NCI-H446 (cell line): ENCODE results near the gene PTPRK.

Experiments
- DNase-seq, 2 experiments: peaks; one replicate each; lab custom pipeline; 2025; lab: John Stamatoyannopoulos, UW

PTPRK gene

DNA sequence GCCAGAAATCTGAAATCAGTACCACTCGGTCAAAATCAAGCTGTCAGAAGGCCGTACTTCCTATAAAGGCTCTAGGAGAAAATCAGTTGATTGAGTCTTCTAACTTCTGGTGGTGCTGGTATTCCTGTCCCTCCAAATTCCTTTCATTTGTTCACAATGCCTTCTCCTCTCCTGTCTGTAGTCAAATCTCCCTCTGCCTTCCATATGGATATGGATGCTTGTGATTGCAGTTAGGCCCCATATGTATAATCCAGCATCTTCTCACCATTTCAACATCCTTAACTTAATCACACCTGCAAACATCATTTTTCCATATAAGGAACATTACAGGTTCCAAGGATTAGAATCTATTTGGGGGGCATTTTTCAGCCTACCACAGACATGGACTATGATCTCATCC, 331.7 kb downstream of the PTPRK start:
- DNase-seq = no peak

DNA sequence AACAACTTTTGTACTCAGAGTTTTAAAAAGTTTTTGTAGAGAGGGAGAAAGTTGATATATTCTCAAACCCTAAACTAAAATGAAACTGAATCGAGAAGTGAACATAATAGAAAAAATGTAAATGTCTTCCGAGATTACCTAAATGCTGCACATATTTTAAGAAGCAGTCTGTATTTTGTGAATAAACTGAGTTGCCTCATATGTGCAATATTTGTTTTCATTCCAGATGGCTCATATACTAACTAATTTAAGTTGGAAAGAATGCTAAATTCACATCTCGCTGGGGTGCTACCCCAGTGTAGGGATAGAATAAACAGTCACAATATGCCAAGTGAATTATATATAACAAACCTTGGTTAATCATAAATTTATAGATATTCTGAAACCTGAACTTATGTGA, 333.7 kb downstream of the PTPRK start:
- DNase-seq = no peak

DNA sequence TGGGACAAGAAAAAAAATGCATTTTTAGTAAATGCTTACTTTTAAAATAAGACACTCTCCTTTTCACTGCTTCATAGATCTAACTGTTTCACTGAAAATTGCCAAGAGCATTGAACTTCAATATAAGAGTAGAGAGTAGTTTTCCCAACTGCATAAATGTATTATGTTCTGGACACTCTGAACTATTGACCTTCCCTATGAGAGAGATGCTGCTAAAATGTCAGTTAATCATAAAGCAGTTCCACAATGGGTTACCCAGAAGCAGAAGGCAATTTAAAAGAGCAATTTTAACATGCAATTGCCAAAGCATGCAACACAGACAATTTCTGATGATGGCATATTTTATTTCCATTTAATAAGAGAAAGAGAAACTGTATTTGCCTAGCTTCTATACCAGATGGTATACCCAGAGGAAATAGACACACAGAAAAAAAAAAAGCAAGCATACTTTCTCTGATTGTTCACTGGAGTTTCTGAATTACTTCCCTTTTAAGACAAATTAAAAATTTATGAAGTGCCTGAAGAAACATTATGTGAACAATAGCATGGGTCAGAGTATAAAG, 340.4 kb downstream of the PTPRK start:
- no peak for DNase-seq

DNA sequence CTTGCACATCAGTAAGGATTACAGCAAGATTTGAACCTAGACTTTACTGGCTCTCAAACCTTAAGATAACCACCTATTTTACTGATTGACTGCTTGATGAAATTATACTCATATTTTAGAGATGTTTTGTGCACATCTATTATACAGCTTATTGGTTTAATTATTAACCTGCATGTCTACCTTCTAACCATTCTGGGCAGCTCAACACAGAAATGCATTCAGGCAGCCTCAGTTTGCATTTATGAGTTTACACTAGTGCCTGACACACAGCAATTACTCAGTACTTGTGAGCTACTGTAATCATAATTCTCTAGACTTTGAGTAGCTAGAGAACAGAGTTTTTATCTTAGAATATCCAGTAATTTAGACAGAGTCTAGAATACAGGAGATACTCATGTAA, 345.7 kb downstream of the PTPRK start:
- no peak for DNase-seq

DNA sequence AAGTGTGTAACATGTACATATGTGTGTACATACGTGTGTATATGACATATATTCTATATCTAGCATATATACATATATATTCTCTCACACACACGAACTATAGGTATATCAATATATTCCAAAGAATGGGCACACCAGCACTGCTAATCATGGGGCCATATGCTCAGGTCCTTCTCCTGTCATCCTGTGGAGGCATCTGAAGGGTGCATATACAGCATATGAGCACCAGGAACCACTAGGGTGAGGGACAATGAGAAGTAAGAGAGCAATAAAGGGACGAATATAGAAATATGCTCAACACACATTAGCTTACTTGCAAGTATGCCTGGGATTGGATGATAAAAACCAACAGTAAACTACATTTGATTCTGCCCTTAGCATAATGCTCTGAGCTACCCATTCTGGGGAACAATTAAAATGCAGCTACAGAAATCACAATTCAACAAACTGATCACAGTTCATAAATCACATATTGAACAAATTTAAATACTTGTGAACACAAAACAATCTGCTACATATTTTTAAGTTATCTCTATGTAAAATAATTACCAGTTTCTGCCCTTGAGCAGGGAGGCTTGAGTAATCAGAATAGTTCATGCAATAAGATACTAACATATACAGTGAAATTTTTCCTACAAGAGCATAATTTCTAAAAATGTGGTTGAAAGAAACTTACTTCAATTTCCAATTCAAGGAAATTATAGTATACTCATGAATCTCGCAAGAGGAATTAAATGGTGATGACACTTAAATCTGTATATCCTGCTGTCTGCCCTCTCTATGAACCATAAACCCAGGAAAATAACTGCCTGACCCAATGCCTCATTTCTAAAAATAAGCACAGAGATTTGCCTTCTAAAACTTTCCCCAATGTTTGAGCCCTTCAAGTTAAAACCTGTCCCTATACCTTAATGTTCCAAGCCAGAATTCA, 347.4 kb downstream of the PTPRK start:
- DNase-seq = no peak

DNA sequence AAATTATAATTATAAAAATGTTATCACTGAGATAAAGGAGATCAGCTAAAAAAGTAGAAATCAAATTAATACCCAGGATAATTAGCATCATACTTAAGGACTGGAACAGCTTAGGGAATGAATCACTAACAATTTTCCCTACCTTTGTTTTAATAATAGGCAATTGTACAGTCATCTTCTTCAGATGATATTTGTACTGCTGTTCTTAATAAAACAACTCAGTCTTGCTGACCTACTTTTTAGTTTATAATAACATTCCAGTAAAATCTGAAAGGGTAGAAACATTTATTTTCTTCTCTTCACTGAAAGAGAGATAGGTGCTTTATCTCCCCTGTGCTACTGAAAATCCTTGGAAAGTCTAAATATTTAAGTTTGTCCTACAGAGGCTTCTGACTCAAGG, 348.3 kb downstream of the PTPRK start:
- no peak for DNase-seq

DNA sequence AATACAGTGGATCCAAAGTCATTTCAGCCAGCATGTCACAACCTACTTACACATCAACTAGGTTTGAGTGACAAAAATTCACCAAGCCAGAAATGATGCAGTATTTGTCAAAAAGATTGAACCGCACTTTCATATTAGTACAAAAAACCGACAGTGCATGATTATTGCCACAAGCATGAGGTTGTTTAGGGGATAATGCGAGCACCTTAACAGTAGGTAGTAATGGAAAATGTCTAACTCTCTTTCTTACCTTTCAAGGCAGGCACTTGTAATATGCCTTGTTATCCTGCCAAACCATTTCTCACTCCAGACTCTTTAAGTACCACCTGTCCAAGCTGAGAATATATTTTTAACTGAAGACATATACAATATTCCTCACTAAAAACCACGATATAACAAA, 349.2 kb downstream of the PTPRK start:
- DNase-seq = no peak

DNA sequence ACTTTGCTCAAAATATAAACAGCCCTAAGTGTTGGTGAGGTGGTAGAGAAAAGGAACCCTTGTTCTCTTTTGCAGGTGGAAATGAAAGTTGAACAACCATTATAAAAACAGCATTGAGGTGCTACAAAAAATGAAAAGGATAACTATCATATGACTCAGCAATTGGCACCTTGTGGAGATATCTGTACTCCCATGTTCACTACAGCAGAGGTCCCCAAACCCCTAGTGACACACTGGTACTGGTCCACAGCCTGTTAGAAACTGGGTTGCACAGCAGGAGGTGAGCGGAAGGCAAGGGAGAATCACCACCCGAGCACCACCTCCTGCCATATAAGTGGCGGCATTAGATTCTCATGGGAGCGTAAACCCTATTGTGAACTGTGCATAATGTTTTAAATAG, 352.2 kb downstream of the PTPRK start:
- DNase-seq = no peak

DNA sequence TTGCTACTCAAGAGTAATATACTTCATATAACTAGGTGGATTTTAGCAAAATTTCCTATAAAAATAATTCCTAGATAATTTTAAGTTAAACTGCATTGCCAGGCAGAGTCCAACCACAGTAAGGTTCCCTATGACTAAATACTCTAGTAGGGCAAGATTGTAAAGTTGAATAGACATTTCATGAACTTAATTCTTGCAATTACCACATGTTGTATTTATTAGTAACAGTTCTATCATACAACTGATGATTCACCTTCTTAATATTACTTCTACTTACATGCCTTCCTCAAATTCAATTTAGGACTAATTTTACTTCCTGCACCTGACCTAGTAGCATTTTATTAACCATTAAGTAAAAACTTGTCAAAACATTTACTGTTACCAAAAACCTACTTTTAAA, 352.8 kb downstream of the PTPRK start:
- no peak for DNase-seq

DNA sequence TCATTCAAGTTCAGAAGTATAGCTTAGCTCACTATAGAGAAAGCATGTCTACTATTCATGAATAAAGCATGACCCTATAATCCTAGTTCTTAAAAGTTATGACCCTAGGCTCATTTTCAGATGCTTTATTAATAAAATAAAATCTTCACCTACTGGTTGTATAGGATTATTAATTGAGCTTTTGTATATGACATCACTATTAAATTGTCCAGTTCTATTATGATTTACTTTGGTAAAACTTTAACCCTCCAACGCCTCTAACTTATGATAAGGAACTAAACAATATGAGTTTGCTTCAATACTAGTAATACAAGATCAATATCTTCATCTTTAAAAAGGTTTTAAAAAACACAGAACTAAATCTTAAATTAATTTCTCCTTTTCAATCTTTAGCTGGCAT, 356.1 kb downstream of the PTPRK start:
- DNase-seq = no peak

DNA sequence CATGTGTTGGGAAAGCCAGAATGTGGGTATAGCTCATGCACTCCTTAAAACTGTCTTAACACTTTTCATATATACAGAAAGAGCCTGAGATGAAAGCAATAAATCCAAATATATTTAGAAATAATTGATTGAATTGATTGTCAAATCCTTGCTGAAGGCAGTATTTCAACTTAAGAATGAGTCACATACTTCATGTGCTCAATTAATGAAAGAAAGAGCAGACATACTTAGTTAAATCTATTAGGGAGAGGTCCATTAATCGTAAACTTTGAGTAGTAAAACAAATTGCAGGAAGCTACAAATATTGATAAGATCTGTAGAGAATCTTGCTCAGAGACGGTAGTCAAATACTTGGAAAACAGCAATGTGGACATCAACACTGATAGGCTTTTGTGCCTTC, 358.0 kb downstream of the PTPRK start:
- DNase-seq = no peak

DNA sequence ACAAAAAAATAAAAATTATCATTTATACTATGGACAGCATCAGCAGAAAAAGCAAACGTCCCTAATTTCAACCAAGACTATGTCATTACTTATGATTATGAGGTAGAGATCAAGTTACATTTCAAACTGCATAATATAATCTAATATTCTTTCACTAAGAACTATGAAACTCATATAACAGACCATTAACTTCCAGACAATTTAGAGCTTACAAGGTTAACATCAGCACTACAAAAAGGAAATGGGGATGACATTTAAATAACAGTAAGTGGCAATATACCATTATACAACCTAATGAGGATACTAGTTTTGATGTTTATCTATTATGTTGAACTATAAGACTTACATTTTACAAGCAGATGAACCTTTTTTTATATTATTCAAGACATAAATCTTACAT, 358.6 kb downstream of the PTPRK start:
- no peak for DNase-seq

DNA sequence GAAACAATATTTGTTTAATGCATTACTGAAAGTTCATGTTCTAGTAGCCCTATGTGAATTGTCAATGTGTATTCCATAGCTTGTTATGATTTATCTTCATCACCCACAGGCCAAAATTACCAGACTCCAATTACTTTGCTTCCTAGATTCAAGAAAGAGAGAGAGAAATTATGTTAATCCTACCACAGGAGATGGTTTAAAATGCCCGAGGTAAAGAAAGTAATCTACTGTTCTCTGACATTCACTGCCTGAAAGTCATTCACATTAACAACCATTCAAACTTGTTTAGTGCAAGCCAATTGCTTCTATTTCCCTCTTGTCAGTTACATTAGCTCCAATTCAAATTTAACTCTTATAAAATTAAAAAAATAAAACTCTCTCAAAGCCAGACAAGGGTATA, 359.1 kb downstream of the PTPRK start:
- DNase-seq = no peak

DNA sequence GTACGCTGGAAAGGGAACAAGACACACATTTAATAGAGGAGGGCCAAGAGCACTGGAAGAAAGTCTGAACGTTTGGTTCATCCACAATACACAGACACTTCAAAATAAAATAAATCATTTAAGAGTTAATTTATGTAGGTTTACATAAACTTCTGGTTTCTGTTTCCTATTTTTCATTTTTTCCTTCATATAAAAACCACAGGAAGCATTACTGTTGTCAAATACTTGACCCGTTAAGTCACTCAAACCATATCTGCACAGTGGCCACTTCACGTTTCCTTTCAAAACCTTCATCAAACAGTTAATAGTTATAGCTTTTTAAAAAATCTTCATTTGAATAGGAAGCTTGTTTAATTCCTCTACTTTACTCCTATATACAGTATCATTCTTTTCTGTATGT, 361.9 kb downstream of the PTPRK start:
- no peak for DNase-seq

DNA sequence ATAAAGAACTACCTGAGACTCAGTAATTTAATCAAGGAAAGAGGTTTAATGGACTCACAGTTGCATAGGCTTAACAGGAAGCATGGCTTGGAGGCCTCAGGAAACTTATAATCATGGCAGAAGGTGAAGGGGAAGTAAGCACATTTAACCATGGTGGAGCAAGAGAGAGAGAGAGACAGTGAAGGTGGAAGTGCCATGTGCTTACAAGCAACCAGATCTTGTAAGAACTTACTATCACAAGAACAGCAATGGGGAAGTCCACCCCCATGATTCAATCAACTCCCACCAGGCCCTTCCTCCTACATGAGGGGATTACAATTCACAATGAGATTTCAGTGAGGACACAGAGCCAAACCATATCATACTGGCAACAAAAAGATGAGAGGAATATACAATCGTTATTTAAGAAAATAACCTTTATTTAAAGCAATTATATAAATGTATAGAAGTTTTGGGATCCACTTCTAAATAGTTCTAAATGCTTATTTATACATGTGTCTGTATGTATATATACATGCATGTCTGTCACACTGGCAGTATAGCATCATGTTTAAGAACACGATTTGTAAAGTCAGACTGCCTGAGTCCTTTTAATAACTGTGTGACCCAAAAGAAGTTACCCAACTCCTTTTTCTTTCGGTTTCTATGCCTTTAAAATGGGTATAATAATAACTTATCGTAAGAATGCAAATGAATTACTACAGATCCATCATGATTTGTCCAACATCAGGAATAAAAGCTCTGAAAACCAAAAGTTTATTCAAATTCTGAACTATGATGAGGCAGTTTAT, 363.9 kb downstream of the PTPRK start:
- DNase-seq = no peak

DNA sequence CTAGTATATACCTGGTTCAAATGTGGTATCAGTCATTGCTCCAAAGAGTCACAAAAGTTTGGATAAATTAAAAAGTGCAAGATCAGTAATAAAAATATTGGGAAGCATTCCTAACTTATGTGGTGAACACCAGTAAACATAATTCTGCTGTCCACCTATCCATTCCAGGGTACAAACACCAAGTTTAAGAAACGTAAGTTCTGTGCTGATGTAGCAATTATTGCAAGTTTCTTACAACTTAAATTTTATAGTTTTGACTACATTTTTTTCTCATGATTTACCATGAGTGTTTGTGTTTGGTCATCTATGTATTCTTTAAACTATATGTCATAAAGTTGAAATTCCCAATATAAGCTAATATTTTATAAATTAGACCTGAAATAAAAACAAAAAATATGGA, 364.6 kb downstream of the PTPRK start:
- no peak for DNase-seq

DNA sequence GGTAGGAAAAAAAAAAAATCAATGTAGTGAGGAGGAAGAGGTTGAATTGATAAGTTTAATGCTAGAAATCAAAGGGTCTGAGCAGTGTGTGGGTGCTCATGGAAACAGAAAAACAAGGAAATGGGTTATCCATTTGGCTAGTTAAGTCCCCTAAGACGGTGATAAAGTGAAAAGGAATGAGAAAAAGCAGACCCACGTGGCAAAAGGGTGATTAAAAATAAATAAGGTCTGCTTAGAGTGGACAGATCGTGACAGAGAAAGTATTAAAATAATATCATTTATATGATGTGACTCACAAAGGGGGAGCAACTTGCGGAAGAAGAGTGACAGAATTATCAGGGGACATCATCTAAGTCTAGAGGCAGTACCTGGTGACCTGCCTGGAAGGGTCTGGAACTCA, 367.8 kb downstream of the PTPRK start:
- no peak for DNase-seq

DNA sequence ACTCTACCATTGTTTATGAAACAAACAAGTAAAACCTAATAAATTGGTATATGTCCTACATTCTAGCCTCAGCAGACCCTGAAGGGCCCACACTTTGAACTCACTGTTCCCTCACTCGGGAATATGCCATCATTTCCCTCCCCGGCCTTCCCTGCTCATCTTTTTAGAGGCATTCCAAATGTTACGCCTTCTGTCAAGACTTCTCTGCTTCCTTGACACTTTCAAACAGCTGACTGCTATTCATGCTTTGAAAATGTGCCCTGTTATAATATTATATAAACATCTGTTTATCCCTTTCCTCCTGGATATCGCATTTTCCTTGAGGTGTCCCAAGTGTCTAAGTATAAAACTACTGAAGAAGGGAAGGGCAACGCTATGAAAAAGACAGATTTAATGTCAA, 370.0 kb downstream of the PTPRK start:
- no peak for DNase-seq

DNA sequence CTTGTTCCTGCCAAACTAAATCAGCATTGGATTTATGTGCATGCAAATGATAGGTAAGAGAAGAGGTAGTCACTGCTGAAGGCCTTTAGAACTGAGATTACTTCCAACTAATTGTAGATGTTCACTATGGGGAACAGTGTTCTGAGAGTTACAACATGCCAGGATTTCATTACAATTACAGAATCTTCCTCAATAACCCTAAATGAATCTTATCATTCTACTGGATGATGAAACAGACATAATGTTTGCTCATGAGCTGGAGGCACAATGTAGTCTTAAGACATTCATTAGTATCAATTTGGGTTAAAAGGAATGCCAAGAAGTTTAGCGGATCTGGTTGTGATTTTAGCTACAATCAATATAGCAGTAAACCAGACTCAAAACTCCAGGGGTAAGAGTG, 370.6 kb downstream of the PTPRK start:
- DNase-seq = no peak

DNA sequence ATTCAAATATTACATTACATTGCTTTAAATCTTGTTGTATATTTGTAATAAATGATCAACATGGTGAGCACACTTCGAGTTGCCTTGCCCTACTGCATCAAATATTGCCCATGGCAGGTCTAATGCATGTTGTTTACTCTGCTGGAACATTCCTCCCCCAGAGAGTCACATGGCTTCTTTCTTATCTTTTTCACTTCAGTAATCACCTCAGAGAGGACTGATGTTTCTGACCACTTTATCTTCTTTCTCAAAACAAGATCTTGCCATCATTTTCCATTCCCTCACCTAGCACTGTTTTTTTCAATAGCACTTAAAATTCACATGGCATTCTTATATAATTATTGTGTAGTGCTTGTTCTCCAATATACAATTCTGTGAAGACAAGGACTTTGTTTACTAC, 376.1 kb downstream of the PTPRK start:
- DNase-seq = no peak

DNA sequence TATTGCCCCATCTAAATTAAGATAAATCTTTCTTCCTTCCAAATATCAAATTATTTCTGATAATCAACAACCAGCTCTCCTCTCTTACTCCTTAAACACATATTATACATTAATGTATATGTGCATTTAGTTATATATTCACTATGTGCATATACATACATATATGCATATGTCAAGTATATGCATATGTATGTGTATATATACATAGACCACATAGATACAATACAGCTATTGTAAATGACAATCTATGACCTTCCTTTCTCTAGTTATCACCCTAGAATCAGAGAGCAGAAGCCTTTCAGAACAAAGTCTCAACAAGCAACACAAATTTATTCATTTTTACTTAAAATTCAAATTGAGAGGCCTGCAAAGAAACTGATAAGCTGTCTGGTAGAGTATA, 378.5 kb downstream of the PTPRK start:
- DNase-seq = no peak

DNA sequence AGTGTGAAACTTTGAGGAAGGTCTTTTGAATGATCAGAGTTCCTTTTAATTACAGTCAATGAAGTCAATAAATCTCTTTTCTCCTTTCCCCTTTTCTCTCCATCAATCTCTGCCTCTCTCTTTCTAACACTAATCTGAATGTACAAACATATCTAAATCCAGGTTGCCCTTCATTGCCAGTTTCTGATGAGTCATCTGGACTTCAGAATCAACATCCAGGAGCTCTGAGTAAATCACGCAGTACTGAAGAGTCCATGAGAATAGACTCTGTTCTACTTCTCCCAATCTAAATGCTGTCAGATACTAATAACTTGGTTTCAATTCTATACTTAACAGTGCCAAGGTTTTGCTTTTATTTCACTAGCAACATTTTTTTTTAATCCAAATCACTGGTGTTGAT, 380.9 kb downstream of the PTPRK start:
- no peak for DNase-seq

DNA sequence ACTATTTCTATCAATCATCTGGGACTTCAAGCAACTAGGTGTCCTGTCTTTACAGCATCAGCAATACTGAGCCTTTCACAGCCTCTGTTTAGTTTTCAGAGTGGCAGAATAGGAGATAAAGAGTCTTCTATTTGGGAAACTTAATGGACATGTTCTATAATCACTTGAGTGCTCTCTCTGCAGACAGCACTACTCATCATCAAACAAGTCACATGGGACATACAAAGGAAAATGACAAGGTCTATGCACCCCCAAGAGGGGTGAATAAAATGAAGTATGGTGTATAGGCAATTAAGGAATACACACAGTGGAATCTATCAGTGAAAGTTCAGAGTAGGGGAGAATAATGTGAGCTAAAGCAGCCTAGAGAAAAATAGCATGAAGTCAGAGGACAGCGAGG, 381.7 kb downstream of the PTPRK start:
- DNase-seq = no peak
